GM18861 (cell line): ENCODE data around the gene DDAH2.

Experiments used
- ATAC-seq: cut with Tn5 transposase; IDR thresholded peaks from one replicate; pipeline ENCODE4 v1.9.1; 2021; ENCODE audit not compliant: unreplicated experiment

The DDAH2 gene

DNA sequence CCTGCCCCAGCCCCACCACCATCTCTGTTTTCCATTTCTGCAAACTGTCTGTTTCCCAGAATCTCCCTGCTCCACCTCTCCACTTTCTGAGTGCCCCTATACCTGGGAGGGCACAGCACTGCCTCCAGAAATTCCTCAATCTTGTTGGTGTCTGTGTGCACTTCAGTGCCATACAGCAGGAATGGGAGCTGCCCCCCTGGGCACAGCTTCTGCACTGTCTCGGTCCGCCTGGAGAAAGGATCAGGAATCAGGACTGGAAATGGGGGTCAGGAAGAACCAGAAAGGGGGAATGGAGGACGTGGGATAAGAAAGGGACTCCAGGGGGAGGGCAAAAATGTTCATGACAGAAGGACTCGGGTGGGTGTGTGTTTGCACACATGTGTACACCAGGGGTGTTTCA lies 4.6 kb upstream of the DDAH2 start:
- no peak for ATAC-seq

DNA sequence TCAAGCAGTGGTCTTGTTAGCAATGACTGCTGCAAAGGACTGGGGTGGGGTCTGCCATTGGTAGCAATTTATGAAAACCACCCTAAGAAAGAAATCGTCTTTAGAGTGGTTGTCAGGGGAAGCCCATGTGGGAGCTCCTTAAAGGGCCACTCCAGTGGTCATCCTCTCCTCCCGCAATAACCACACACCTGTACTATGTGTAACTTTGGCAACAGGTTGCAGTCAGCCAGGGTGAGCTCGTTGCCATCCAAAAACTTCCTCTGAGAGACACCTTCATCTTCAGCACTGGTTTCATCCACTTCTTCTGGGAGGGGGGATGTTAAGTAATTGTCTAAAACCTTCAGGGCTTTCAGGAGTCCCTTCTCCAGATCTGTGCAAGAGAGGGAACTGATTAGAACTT lies 2.9 kb upstream of the DDAH2 start:
- ATAC-seq = no peak

DNA sequence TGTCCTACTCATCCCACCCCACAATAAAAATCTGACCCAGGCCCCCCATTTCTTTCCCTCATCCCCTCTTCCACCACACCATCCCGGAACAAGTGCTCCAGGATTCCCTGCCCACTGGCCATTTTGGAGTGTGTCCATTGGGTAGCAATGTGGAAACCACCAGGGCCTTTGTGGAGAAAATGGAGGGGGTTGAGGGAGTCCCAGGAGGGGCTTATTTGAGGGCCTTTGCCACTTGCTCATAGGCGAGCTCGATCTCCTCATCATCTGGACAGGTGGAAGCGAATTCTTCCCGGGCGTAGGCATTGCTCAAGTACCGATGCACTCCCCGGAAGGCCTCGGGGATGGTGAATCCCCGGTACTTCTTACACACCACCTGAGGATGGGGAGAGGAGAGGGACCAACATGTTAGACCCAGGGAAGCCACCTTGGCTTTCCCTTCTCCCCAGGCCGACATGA lies 1.6 kb upstream of the DDAH2 start:
- no peak for ATAC-seq

DNA sequence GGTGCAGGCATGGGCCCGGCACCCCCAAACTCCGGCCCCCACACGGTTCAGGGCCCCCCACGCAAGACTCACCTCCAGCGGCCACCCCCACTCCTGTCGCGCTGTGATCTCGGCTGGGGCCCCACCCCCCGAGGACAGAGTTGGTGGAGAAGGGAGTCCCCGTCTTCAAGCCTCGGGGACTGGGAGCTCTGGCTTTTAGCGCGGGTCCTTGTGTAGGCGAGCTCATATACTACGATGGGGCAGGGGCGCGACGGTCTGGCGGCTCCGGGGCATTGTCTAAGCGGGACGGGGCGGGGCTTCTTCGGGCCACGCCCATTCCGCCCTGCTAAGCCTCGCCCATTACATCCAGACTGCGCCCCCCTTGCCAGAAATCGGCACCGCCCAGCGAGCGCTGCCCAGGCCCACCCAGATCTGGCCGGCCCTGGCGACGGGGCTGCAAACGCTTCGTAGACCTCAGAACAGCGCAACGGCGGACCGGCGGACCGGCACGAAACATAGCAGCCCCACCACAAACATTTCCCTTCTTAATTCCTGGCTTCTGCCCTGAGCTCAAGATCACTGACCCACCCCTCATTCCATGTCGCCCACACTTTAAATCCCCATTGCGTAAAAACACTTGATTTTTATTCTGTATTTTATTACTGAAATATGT lies 1.0 kb upstream of the DDAH2 start:
- no peak for ATAC-seq

DNA sequence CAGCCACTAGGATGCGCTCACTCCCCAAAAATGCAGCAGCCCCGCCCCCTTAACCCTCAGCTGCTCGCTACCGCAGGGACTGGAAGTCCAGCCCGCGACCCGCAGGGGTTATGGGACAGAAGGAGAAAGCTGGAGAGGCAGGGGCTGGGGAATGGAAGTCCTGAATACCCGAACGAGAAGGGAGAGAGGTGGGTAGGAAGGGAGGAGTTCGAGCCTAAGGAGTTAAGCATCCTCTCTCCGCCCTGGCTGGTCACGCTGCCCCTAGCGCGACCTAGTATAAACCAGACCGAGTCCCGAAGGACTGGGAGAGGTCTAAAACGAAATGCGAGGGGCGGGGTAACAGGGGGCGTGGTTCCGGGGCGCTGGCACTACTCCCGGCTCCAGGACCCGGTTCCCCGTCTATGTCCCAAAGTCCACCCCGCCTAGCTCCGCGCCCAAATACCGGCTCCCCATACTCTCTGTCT lies 448 bp upstream of the DDAH2 start:
- ATAC-seq = no peak

DNA sequence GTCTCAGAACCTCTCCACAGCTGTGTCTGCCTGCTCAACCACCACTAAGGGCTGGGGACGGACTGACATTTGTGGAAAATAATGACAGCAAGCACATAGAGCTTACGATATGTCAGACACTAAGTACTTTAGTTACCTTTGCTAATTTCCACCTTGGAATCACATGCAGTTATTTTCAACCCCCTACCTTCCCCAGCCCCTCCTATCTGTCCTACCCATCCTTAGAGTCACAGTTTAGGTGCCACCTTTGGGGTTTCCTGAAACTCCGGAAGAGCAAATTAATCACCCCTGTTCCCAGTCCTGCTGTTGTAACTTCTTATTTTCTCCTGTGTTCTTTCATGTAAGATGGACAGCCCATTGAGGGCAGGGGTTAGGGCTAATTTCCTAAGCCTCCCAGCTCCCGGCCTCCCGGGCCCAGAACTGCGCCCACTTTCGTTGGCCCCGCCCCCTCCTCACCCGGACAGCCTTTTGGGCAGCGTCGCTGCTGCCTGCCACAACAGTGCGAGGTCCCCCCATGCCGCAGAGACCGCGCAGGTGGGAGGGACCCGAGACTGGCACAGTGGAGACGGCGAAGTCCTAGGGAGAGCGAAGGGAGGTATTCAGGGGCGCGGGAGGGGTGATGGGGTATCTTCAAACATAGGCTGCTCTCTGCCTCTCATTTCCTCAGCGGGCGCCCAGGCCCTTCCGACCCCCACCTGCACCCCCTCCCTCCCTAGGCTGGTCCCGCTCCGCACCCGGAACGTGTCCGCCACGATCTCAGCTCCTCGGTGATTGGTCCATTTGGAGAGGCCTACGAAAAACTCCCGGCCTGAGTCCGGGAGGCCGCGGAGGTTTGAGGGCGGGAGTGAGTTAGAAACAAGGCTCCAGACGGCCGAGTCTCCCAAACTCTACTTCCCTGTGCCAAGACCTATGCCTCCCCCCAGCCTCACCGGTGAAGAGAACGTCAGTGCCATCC lies 1.1 kb downstream of the DDAH2 start:
- ATAC-seq = no peak

DNA sequence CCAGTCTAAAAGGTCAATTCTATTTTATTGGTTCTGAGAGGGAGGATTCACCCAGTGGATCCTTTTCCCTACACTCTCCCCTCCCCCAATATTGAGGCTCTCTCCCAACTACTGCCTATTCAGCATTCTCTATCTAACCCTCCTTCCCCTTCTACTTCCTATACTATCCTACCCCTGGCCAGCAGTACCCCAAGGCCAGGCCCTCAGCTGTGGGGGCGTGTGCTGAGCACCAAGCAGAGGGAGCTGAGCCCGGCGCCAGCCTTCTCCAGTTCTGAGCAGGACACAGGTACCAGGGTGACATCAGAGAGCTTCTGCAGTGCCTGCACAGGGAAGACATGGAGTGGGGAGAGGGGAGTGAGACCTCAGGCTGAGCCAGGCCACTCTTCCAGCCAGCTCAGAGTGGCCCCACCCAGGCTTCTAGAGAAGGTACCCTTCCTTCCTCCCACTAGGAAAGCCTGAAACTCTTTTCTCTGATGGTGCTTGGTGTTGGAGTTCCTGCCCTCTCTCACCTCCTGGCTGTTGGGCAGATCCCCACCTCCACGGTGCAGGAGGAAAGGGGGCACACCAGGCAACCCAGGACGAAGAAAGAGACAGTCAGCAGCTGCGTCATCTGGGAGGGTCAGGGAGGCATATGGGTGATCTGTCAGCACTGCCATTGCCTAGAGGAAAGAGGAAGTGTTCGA lies 1.9 kb downstream of the DDAH2 start:
- no peak for ATAC-seq

DNA sequence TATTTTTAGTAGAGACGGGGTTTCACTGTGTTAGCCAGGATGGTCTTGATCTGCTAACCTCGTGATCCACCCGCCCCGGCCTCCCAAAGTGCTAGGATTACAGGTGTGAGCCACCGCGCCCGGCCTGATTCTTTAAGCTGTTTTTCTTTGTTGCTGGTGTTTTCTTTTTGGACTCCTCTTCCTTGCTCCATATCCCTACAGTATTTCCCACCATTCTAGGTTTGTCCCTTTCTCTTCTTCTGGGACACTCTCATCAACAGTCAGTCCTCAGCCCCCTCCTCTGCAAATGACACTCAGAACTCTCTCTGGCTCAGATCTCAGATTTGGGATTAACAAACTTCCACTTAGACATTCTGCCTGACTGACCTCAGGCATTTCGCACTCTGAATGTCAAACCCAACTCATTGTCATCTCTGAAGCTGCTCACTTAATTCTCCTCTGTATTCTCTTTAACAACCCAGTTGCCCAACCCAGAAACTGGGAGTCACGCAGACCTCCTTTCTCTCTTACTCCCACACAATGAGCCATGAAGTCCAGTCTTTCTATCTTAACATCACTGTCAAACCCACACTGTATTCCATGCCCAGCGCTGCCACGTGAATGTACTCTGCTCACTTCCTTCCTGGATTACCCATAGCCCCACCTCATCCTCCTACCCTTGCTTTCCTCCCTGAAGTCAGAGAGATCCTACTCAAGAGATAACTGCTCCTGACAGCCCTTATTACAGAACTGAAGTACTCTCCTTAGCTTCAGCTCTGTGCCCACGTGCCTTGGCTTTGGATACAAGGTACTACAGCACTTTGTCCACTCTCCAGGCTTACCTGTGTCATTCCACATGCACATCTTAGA lies 3.4 kb downstream of the DDAH2 start:
- no peak for ATAC-seq

DNA sequence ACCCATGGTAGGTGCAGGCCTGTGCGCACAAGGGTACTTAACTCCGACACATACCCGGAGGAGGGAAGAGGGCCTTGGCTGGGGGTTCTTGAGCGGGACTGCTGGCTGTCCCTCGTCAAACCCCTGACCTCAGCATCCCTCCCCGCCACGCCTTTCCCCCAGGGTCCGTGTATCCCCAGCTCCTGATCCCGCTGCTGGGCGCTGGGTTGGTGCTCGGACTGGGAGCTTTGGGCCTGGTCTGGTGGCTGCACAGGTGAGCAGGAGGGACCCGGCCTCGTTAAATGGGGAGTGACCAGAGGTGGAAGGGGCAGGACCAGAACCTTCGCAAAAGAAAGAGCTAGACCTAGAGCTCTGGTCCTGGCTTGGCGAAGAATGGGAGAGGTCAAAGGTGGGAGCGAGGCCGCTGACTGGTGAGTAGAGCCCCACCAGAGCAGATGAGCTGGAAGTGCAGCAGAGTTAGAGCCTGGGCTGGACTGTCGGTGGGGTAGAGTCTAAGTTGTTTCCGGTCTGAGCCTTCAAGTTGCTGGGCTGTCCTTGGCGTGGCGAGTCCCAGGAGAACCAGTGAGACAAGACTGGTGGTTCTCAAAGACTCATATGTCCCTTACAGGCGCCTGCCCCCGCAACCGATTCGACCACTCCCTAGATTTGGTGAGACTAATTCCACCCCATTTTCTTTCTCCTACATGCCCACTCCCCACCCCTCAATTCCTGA lies 5.0 kb downstream of the DDAH2 start:
- ATAC-seq = no peak

DNA sequence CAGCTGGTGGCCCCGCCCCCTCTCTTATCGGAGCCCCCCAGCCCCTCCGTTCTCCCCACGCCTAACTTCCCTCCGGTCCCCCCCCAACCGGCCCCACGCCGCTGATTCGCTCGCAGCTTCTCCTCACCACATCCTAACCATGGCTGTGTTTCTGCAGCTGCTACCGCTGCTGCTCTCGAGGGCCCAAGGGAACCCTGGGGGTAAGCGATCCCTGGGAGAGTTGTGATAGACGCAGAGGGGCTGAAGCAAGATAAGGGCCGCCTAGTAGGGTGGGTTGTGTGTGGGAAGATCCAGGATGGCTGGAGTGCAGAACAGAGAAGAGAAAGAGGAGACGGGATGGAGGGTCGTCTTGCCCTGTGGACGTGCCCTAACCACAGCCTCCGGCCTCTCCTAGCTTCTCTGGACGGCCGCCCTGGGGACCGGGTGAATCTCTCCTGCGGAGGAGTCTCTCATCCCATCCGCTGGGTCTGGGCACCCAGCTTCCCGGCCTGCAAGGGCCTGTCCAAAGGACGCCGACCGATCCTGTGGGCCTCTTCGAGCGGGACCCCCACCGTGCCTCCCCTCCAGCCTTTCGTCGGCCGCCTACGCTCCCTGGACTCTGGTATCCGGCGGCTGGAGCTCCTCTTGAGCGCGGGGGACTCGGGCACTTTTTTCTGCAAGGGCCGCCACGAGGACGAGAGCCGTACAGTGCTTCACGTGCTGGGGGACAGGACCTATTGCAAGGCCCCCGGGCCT lies 5.7 kb downstream of the DDAH2 start, which contains the start of gene MPIG6B:
Gene MPIG6B (plus strand): TSS at position 129 of the 735 bp plus-strand sequence. CDS start 11 bp downstream, at position 140.
- ATAC-seq = no peak

DNA sequence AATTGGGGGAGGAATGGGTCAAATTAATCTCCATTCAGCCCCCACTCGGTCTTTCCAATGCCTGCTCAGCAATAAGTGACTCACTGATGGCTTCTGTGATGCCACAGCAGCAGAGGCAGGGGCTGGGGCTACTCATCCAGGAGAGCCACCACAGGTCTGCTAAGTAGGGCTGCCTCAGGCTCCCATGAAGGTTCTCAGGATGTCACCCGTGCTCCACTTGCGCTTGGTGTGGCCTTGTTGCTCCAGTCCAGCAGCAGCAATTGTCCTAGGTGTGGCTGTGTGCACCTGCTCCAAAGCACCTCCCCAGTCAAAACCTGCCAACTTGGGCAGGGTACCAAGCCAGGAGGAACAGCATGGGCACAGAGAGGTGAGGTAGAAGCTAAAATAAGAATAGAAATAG lies 6.9 kb downstream of the DDAH2 start:
- ATAC-seq = no peak

DNA sequence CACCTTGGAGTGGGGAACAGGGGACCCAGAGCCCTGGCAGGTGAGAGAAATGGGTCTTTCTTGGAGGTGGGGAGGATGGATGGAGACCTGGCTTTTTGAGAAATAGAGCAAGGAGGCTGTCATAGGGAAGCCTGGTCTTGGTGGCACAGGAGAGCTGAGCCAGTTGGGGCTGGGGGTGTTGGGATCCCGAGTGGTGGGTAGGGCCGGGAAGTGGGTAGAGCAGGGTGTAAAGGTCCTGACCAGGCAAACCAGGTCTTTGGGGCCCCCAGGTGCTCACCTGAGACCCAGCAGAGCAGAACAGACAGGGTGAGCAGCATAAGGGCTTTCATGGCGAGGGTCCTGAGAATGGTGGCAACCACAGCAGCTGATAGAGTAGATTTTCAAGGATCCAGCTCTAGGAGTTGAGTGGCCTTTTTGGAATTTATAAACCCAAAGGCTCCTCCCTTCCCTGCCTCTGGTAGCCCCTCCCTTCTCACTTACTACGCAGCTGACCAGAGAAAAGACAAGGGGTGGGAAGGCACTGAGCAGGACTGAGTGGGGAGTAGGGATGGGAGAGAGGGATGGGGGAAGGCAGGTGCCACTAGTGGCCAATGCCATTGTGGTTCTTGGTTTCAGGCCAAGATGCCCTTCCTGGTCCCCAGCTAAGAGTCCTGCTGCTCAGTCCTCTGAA lies 7.6 kb downstream of the DDAH2 start, which contains the start of gene LY6G6C:
Gene LY6G6C (minus strand): TSS at position 396 of the 670 bp plus-strand sequence. CDS start 67 bp downstream, at position 329.
- no peak for ATAC-seq

DNA sequence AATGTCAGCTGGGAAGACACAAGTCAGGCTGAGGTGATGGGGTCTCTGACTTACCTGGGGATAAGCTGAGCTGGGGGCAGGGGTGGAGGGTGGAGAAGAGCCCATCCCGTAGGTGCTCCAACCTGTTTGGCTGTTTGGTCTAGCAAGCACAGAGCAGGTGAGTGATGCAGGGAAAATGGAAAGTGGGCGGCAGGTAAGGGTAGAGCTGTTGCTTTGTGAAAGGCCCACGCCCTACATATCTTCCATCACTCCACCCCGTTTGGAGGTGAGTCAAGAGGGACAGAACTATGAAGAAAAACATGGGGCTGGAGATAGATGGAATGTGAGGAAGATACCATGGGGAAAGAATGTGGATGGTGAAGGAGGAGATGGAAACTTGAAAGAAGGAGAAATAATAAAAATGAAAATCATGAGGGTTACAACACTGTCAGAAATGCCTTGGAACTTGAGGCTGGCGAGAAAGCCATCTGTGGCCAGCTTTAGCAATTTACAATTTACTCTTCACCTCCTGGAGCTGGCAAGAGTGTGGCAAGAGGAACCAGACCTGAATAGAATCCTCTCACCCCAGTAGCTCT lies 8.8 kb downstream of the DDAH2 start:
- no peak for ATAC-seq

DNA sequence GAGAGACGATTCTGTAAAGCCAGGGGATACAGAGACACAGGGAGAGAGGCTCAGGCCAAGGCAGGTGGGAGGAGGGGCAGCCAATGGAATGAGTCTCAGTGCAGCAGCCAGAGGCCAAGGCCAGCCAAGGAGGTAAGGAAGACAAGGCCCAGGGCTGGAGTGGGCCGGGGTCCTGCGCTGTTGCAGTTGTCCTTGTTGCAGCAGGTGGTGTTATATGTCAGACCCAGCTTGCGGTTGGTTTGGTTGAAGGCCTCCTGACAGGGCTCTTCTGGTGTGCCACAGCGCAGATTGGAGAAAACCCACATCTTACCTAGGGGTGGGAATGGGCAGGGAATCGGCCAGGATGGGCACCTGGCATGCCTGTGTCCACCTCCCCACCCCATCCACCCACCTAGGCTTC lies 10.1 kb downstream of the DDAH2 start:
- ATAC-seq = no peak

DNA sequence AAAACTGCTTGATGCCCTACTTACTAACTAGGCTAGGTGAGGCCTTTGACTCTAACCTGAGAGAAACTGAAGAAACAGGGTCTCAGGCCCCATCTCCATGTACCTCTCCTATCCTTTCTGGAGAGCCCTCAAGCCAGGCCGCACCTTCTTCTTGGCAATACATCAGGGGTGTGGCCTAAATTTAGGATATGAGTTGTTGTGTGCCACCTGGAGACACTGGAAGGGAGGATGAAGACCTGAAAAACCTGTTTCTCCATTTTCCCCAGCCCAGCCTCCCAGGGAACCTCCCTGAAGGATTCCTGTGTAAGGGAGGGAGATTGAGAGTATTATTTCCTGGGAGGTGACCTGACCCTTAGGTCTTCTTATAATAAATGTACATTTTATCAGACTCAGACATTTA lies 10.8 kb downstream of the DDAH2 start:
- no peak for ATAC-seq

DNA sequence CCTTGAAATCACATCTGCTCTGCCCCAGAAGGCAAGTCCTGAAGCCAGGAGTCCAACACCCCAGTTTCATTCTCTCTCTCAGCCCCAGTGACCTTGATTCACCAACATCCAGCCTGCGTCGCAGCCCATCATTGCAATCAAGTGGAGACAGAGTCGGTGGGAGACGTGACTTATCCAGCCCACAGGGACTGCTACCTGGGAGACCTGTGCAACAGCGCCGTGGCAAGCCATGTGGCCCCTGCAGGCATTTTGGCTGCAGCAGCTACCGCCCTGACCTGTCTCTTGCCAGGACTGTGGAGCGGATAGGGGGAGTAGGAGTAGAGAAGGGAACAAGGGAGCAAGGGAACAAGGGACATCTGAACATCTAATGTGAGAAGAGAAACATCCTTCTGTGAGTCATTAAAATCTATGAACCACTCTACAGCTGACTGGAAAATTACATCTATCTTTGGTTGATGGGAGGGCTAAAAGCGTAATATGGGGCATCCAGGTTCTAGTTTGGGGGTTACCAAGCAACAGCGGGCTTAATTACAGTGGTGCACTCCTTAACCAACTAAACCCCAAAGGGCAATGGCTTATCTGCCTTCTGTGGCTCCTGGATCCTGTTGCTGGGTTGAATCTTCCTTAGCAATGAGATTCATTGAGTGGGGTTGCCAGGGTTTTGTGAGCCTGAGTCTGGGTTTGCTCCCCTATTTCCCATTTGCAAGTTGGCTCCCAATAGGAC lies 11.4 kb downstream of the DDAH2 start:
- no peak for ATAC-seq
